T follicular helper cell (primary cell): ENCODE results near the gene ERN1.

Experiments used
- DNase-seq: peaks from one replicate; pipeline ENCODE4 v3.0.0-alpha.2; 2020; ENCODE audit warnings: low read depth

ERN1 gene

DNA sequence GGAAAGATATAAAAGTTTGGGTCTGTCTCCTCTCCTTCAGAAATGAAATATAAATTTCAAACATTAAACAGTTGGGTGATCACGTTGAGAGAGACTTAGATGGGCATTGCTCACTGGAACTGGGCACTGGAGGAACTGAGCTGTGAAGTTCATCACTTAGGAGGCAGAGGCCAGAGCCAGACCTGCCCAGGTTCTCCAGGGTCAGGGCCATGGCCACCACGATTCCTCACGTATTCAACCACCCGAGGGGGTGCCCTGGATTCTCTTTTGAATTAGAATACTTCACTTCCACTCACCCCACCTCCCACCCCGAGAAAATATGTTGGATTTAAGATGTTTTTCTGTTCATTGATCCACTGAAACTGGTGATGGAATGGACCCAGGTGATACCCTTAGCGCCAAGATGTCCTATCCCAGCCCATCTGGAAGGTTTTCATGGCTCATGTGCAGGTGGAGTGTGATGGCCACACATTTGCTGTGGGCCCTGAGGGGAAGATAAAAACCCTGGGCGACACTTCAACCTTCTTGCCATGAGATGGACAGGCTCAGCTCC is 125.7 kb downstream of the ERN1 start:
- DNase-seq, result no peak

- no peak for DNase-seq
These were observed 126.3 kb downstream of the ERN1 start for GRCh38 chr17:64003526-64004121.

DNA sequence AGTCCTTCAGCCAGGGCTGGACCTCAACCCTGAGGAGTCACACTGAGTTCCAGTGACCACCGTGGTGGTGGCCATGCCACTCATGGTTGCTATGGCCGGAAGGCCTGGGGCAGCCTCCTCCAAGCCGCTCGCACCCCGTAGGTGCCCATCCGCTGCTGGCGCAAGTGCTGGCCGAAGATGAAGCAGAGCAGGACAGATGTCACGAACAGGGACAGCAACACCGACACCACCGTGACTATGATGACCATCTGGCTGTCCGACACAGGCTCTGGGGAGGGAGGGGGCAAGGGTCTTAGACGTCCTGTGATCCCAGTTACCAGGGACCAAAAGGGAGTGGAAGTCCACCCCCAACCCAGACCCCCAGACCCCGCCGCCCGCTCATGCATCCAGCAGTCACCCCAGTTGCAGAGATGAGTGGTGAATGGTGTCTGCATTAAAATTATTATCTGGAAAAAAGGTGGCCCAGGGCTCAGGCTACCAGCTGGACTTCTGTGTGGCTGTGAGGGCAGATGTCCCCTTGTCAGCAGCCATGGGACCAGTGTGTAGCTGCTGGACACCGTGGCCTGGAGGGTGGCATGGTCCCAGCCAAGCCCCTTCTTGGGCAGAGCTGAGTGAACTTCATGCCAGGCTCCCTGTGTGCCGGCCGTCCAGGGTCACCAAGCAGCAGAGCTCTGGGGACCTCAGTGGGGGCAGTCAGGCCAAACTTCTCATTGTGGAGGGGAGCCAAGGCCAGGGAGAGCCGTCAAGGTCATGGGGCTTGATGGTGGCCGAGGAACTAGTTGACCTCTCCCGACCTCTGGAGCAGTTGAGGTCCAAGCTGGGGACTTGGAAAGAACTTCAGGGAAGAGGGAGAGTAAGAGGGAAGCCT is 127.1 kb downstream of the ERN1 start:
- no peak for DNase-seq

DNA sequence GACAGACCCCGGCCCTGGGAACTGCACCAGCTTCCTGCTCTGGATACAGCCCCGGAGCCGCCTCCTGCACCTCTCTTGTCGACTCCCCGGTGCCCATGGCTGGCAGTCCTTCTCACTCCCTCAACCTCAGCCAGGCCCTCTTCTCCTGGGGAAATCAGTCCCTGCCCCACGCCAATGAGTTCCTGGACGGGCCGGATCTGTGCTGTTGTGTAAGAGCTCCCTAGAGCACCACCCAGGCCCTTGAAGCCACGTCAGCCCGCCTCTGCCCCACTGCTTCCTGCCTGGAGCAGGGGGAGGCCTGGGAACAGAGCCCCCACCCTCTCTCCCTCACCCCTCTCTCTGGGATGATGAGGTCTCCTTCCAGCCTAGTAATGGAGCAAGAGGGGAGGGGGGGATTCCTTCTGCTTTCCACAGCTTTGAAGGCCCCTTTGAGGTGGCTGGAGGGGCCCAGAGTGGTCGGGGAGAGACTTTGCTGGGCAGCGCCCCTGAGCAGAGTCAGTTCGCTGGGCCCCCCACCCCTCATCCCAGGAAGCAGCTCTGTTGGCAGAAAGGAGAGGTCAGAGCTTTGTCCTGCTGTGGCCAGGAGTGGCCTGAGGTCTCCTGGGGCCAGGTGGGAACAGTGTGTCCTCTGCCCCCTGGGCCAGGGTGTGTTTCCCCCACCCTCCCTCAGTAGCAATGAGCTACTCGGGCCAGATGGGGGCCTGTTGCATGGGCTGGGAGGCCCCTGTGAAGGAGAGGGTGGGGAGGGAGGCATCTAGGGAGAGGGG is 128.0 kb downstream of the ERN1 start:
- DNase-seq, result no peak

DNA sequence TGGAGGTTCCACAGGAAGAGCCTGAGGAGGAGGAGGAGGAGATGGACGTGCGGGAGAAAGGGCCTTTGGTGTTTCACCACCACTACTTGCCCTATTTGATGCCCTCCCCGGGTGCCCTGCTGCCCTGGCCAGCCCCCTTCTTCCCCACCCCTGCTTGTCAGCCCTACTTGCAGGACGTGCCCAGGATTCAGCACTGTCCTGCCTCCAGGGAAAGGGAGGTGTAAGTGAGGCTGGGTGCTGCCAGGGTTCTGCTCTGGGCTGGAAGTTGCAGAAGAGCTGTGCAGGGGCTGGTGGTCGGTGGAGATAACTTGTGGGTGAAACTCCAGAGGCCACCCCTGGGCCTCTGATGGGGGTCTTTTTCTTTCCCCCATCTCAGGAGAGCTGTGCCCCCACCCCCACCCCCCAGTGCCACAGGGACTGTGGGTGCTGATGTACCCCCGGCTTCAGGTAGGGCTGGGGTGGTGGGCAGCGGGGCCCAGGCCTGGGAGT is 128.8 kb downstream of the ERN1 start:
- no peak for DNase-seq

DNA sequence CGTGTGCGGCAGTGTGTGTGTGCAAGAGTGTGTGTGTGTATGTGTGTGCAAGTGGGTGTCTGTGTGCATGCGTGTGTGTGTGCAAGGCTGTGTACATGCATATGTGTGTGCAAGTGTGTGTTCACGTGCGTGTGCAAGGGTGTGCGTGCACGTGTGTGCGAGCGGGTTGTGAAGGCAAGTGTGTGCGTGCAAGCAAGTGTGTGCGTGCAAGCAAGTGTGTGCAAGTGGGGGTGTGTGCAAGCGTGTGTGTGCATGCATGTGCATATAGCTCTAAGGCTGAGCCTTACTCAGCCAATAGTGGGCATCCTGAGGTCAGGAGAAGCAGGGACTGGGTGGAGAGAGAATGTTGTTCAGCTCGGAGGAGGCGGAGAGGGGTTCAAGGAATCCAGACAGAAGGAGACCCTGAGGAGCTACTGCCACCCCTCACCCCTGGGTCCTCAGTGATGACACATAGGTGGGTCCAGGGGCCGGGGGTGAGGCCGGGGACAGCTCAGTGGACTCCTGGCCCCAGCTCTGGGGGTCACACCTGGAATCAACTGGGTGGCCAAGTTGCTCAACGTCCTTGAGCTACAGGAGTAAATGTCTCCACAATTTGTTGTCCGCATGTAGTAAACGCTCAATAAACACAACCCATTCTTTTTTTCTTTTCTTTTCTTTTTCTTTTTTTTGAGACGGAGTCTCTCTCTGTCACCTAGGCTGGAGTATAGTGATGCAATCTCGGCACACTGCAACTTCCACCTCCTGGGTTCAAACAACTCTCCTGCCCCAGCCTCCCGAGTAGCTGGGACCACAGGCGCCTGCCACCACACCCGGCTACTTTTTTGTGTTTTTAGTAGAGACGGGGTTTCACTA is 130.0 kb downstream of the ERN1 start:
- DNase-seq, result no peak

DNA sequence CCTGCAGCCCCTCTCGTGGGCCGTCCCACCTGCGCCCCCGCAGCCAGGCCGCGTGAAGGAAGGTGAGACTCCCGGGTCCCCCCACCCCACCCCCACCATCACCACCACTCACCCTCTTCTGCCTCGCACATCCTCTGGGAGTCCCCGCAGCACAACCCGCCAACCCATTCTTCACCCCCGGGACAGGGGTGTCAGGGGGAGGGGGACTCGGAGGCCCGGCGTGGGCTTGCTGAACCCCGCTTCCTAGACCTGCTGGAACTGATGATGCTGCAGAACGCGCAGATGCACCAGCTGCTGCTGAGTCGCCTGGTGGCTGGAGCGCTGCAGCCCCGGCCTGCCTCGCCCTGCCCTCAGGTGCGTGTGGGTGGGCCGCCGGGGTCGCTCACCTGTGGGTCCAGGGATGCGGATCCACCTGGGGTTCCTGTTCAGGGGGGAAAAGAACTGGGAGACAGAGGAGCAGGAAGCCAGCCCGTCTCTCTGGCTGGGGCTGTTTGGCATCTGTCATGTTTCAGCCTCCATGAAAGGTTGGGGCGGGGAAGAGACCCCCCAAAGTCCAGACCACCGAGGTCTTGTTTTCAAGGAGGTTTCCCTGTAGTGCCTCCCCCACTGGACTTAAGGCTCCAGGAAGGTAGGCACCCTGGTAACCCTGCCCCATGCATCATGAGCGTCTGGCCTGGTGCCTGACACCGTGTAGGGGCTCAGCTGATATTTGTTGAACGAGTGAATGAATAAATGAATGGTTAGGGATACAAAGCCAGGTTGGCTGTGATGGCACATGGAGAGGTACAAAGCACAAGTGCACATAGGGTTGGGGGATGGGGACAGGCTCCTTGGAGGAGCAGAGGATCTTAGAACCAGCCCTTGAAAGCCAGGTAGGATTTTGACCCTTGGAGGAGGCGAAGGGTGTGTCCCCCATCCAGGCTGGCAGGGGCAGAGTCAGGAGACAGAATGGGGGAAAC is 130.9 kb downstream of the ERN1 start:
- no peak for DNase-seq

DNA sequence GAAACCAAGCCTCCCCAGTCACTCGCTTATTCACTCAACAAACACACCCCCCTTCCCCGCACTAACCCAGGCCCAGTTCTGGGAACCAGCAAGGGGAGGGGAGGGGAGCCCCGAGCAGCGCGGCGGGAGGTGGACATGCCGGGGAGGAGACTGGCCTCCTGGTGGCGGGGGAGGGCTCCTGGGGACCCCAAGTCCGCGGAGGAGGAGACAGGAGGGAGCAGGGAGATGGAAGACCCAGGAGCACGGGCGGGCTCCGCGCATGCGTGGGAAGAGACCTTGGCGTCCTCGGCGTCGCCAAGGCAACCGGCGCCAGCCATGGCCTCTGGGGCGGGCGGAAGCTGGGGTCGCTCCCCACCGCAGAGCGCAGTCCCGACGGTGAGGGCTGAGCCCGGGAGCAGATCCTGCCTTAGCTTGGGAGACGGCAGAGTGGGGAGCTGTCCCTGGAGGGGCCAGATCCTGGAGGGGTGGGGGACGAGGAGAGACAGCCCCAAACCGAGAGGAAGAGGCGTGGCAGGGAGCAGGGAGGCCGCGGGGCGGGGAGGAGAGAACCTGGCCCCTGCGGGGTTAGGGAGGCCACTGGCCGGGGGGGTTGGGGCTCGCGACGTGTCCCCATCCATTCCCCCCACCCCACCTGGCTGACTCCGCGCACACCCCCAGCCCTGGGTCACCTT is 131.8 kb downstream of the ERN1 start, which contains the start of gene PRR29:
Gene PRR29 (plus strand): TSS at position 302 of the 671 bp plus-strand sequence. CDS start 14 bp downstream, at position 316.
- DNase-seq, result peak; percentile 65

GRCh38 chr17:63997341-63998048 is 132.4 kb downstream of the ERN1 start:
- DNase-seq, result no peak

GRCh38 chr17:63996430-63997182 is 133.3 kb downstream of the ERN1 start:
- DNase-seq, result no peak

GRCh38 chr17:63995626-63996025 is 134.3 kb downstream of the ERN1 start:
- DNase-seq, result no peak

DNA sequence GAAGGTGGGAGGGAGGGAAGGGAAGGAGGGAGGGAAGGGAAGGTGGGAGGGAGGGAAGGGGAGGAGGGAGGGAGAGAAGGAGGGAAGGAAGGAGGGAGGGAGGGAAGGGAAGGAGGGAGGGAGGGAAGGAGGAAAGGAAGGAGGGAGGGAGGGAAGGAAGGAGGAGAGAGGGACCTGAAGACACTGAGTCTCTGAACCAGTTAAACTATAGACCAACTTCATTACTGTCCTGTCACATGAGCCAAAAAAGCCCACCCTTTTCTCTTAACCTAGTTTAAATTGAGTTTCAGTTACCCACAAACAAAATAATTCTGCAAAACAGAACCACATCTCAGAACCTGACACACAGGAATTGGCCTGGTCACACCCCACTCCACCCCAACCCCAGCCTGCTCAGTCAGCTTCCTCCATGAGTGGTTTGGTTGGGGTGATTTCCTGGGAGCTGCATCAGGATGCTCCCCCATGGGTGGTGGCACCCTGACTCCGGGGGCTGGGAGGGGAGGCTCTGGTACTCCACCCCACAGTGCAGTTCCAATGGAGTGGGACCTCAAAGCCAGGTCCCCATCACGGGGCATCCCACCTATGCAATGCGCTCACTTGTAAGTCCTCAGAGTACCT is 136.5 kb downstream of the ERN1 start:
- DNase-seq, result no peak

DNA sequence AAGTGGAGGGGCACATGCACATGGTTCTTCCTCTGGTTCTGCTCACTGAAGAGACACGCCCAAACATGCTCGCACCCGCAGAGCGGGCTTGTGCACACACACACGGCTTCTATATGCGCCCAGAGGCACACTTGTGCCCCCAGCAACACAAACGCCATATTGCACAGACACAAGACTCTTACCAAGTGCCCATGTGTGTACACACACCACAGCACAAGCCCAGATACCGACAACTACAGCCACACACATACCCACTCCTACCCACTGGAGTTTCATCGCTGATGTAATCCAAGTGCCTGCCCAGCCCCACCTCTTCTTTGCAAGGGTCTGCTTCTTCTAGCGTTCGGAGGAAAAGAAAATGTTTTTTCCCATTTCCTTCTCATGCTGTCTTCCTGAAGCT is 138.3 kb downstream of the ERN1 start:
- DNase-seq, result no peak

DNA sequence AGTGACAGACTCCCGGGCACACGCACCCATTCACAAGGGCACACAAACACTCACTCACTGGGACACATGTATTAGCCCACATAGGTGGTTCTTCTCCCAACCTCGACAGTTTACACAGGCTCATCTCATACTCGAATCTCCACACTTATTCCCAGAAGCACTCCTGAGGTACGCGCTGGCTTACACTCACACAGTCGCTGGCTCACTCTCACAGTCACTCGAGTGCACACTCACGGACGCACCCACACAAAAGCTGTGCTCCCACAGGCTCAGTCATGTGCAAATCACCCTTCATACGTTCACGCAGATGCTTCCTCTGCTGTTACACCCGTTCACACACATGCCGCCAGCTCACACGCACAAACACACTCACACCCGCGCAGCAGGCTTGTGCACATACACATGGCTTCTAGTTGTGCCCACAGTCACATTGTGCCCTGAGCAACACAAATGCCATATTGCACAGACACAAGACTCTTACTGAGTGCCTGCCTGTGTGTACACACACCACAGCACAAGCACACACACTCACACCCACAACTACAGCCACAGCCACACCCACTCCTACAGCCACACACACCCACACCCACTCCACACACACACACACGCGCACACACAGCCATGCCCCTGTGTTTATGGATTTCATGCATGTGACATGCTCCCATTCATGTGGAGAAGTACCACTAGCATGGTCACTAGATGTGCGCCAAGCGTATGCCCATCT is 140.2 kb downstream of the ERN1 start:
- DNase-seq, result no peak
